GM12878 (cell line): ENCODE results near the gene ARHGAP26. TPM values are rescaled to one million over a fixed set of nuclear protein-coding genes. Genes with fewer than 3 reads are reported as not detected.

Source experiments
- ATAC-seq: fragments of 200-7000 bp; cut with Tn5 transposase; 3 replicates; pipeline ENCODE4 v1.9.1; 2020; ENCODE audit warnings: mild to moderate bottlenecking, moderate library complexity
- BruUV-seq: library from RNA; stranded (reverse); fragments of 400-500 nt; replicated peaks from 2 replicates; lab custom pipeline; 2021; lab: Mats Ljungman, UMichigan
- CTCF ChIA-PET: fragments of 300-600 bp; sonication (Branson Sonifier 250); formaldehyde crosslinking; extraction: SDS; loops from one replicate; lab custom pipeline; 2021; ENCODE audit warnings: inconsistent platforms; lab: Yijun Ruan, JAX
- POLR2A ChIA-PET: fragments of 350-600 bp; formaldehyde crosslinking; extraction: SDS; loops from one replicate; lab custom pipeline; 2021; ENCODE audit warnings: inconsistent platforms; lab: Charles Lee
- RAD21 ChIA-PET: fragments of 300-600 bp; sonication (Branson Sonifier 250); formaldehyde crosslinking; loops from one replicate; lab custom pipeline; 2023; ENCODE audit warnings: antibody characterized with exemption; ENCODE audit not compliant: unreplicated experiment; lab: Charles Lee
- SMC1A ChIA-PET: fragments of 300-600 bp; sonication (Branson Sonifier 250); formaldehyde crosslinking; loops from one replicate; lab custom pipeline; 2023; ENCODE audit not compliant: unreplicated experiment, uncharacterized antibody; lab: Charles Lee
- DNase-seq: peaks from one replicate; pipeline ENCODE4 v3.0.0-alpha.2; 2011; ENCODE audit warnings: low read depth, low spot score
- FAIRE-seq: peaks from 3 replicates; lab custom pipeline; 2011; peaks lifted over from hg19 to GRCh38; lab: Jason Lieb, UNC
- H2AFZ ChIP-seq: 2 replicates; pipeline ENCODE4 v1.6.0; 2011; ENCODE audit warnings: low read depth, low read length, control low read depth; ENCODE audit not compliant: control insufficient read depth
- H3K27ac ChIP-seq: 2 replicates; pipeline ENCODE4 v1.5.1; 2011; ENCODE audit warnings: control low read depth; ENCODE audit not compliant: control insufficient read depth, insufficient read depth
- H3K27me3 ChIP-seq, 2 experiments: replicated peaks in 1 of 2; 2 replicates each; pipeline versions ENCODE4 v1.6.0 to v1.6.1; 2011; ENCODE audit warnings: low read length in 1 of 2; ENCODE audit not compliant: control insufficient read depth in 2 of 2, insufficient read depth in 2 of 2
- H3K36me3 ChIP-seq, 2 experiments: 2 replicates each; pipeline ENCODE4 v1.5.1; 2011; ENCODE audit warnings: low read length in 1 of 2; ENCODE audit not compliant: control insufficient read depth in 2 of 2, insufficient read depth in 2 of 2
- H3K4me1 ChIP-seq: 2 replicates; pipeline ENCODE4 v1.6.1; 2011; ENCODE audit warnings: mild to moderate bottlenecking, low read length, moderate library complexity, mixed read lengths; ENCODE audit not compliant: control insufficient read depth, insufficient read depth
- H3K4me2 ChIP-seq: 2 replicates; pipeline ENCODE4 v1.6.0; 2011; ENCODE audit warnings: control low read depth; ENCODE audit not compliant: control insufficient read depth, insufficient read depth
- H3K4me3 ChIP-seq: fragments of 200-600 bp; sonication (generic); 2 replicates; pipeline ENCODE4 v1.5.1; 2016
- H3K79me2 ChIP-seq: 2 replicates; pipeline ENCODE4 v1.6.0; 2011; ENCODE audit warnings: low read length; ENCODE audit not compliant: control insufficient read depth, insufficient read depth
- H3K9ac ChIP-seq: 2 replicates; pipeline ENCODE4 v1.8.0; 2011; ENCODE audit warnings: low read length, control low read depth, mixed read lengths; ENCODE audit not compliant: control insufficient read depth, insufficient read depth
- H3K9me3 ChIP-seq: replicated peaks from 3 replicates; pipeline ENCODE4 v1.5.1; 2011; ENCODE audit warnings: mild to moderate bottlenecking, low read length; ENCODE audit not compliant: control insufficient read depth, insufficient read depth
- H4K20me1 ChIP-seq: 2 replicates; pipeline ENCODE4 v1.6.0; 2011; ENCODE audit not compliant: control insufficient read depth, insufficient read depth
- FOXK2 ChIP-seq: fragments of 450-650 bp; IDR thresholded peaks from 2 replicates; pipeline ENCODE4 v1.6.1; 2017; ENCODE audit warnings: mild to moderate bottlenecking, moderate library complexity
- HDAC2 ChIP-seq: fragments of 200-600 bp; sonication (generic); IDR thresholded peaks from 2 replicates; pipeline ENCODE4 v1.6.1; 2017
- JUNB ChIP-seq: IDR thresholded peaks from 2 replicates; pipeline ENCODE4 v1.6.1; 2016; ENCODE audit warnings: antibody characterized with exemption, mild to moderate bottlenecking
- NBN ChIP-seq: fragments of 450-650 bp; IDR thresholded peaks from 2 replicates; pipeline ENCODE4 v1.6.1; 2016
- POLR2A ChIP-seq: IDR thresholded peaks from 2 replicates; pipeline ENCODE4 v1.6.1; 2011; ENCODE audit warnings: low read depth, mild to moderate bottlenecking, low read length
- SP1 ChIP-seq: IDR thresholded peaks from one replicate; pipeline ENCODE4 v1.6.1; 2011; ENCODE audit warnings: low read depth, low read length
- WGBS: methylation state at CpG from one replicate; pipeline ENCODE4 v1.1.6; 2016; ENCODE audit warnings: low lambda C conversion rate; ENCODE audit not compliant: insufficient replicate concordance, insufficient coverage; ENCODE audit errors: missing lambda C conversion rate; 5-methylcytosine and 5-hydroxymethylcytosine counted together
- in situ Hi-C: fragments of 300-500 bp; cut with MboI; formaldehyde crosslinking; loops from 9 replicates; pipeline ENCODE4 v1.14.3; 2018; ENCODE audit warnings: mixed read lengths
- intact Hi-C: fragments of 100-400 bp; cut with micrococcal nuclease; formaldehyde crosslinking; loops from one replicate; pipeline ENCODE4 v1.14.2; 2022; ENCODE audit not compliant: unreplicated experiment
- polyA plus RNA-seq, 11 experiments: library from polyadenylated mRNA; depleted of rRNA in 4 of 11; unstranded in 6 of 11; stranded (reverse) in 5 of 11; fragments of >200 nt; fragmentation: Nextera tagmentation in 4 of 11; fragmentation: Illumina TruSeq in 1 of 11; extraction: Ambion mirVana in 4 of 11; extraction: Trizol in 1 of 11; gene quantifications; 1 replicate in 1 of 11; 2 replicates in 10 of 11; pipeline versions ENCODE4 v1.2.1 to v1.2.3, GENCODE V29; 2011 to 2016; ENCODE audit warnings: inconsistent platforms in 2 of 11, missing spikeins in 2 of 11, low read depth in 1 of 11
- total RNA-seq, 4 experiments: library from RNA; depleted of rRNA in 3 of 4; stranded (reverse); fragments of >200 nt in 3 of 4; fragmentation: Illumina TruSeq in 1 of 4; extraction: Trizol in 1 of 4; gene quantifications; 2 replicates each; pipeline versions ENCODE4 v1.2.1 to v1.2.3, GENCODE V29; 2013 to 2021

ARHGAP26 gene
- total and polyA plus RNA-seq, 10 of the 15 experiments (the other 5 are each of a cell fraction or from before 2014, with no cell fraction given), result 9.4 to 41.5 (median 19.3) TPM

- H3K27me3 ChIP-seq, result no peaks in the 10 kb centered on the region
- 96% methylated on average over 3 of the region's 3 CpGs for WGBS
- H2AFZ ChIP-seq, result no peak overlapping the region
- H3K27ac ChIP-seq, result no peak overlapping the region
- ChIA-PET CTCF (interaction anchor here (1.2 to 2.4 kb wide), 3 partner anchors 10 to 12 kb away, joined by 3 to 11 read pairs (median 5); no protein-coding TSS in a partner anchor), RAD21 (interaction anchor here (0.6 kb wide), 1 partner anchor 9 kb away, joined by 3 read pairs; no protein-coding TSS in a partner anchor), POLR2A (interaction anchor here (1.0 kb wide), 1 partner anchor 31 kb away, joined by 3 read pairs; no protein-coding TSS in a partner anchor), SMC1A (interaction anchor here (1.3 to 17.0 kb wide), 9 partner anchors 10 to 100 kb away, joined by 5 to 271 read pairs (median 17); no protein-coding TSS in a partner anchor)
- no peak for DNase-seq
- no peaks in the 10 kb centered on the region for H4K20me1 ChIP-seq
- TF ChIP-seq SP1, result no peak
- TF ChIP-seq NBN, result no peak
- TF ChIP-seq FOXK2, result no peak
- H3K4me2 ChIP-seq, result no peak overlapping the region
- FAIRE-seq, result no peak
- no peak for ATAC-seq
- no peak overlapping the region for H3K4me3 ChIP-seq
- in situ Hi-C loops, result no loop called here
- BruUV-seq, result no TSS peak
- no peak overlapping the region for H3K9ac ChIP-seq
- no peaks in the 10 kb centered on the region for H3K9me3 ChIP-seq
- peaks cover 6% of the 10 kb centered on the region for H3K4me1 ChIP-seq
- intact Hi-C loops, result no loop called here
- no peaks in the 10 kb centered on the region; the same call in 1 of the 2 replicates for H3K79me2 ChIP-seq
- peaks cover 2 to 5% of the 10 kb centered on the region in 2 experiments; a peak in 3 of 4 replicates for H3K36me3 ChIP-seq
Measured at GRCh38 chr5:143129203-143129602, 359.0 kb downstream of the ARHGAP26 start.

- DNase-seq (no peak), ATAC-seq (no peak), FAIRE-seq (no peak)
- CTCF ChIA-PET, result interaction anchor here (1.0 to 2.4 kb wide), 6 partner anchors 9 to 71 kb away, joined by 3 to 11 read pairs (median 3); no protein-coding TSS in a partner anchor
- Histone ChIP-seq H3K9me3 (no peaks in the 10 kb centered on the region), H3K27ac (no peak overlapping the region), H3K4me1 (no peaks in the 10 kb centered on the region), H3K79me2 (no peaks in the 10 kb centered on the region; the same call in 1 of the 2 replicates), H4K20me1 (no peaks in the 10 kb centered on the region), H3K4me2 (no peak overlapping the region), H3K27me3 (no peaks in the 10 kb centered on the region), H3K4me3 (no peak overlapping the region), H2AFZ (no peak overlapping the region), H3K9ac (no peak overlapping the region), H3K36me3 (peaks cover 0 to 5% of the 10 kb centered on the region in 2 experiments; a peak in 2 of 4 replicates)
- TF ChIP-seq POLR2A, result no peak
- TF ChIP-seq HDAC2, result no peak
- TF ChIP-seq JUNB, result no peak
- intact Hi-C loops (no loop called here), in situ Hi-C loops (no loop called here)
- RAD21 ChIA-PET, result interaction anchor here (0.6 to 1.4 kb wide), 3 partner anchors 8 to 126 kb away, joined by 3 to 4 read pairs (median 3); no protein-coding TSS in a partner anchor
- no TSS peak for BruUV-seq
- SMC1A ChIA-PET, result interaction anchor here (0.7 to 17.0 kb wide), 7 partner anchors 10 to 77 kb away, joined by 3 to 271 read pairs (median 17); no protein-coding TSS in a partner anchor
- WGBS, result 88% methylated on average over 5 of the region's 5 CpGs
- POLR2A ChIA-PET, result interaction anchor here (1.0 to 1.9 kb wide), 3 partner anchors 31 to 65 kb away, joined by 3 to 4 read pairs (median 3); no protein-coding TSS in a partner anchor
Measured at GRCh38 chr5:143129910-143130612, 359.9 kb downstream of the ARHGAP26 start.
